IMR-90 (cell line): ENCODE measurements around the gene VHLL. TPM values are rescaled to one million over a fixed set of nuclear protein-coding genes. Genes with fewer than 3 reads are reported as not detected.
"Not testable (repeated sequence)": the region's sequence is repeated elsewhere in the genome, so short reads cannot be mapped to it uniquely, and the experiment has no call there.

ENCODE experiments used
- ATAC-seq: fragments of 200-7000 bp; cut with Tn5 transposase; 2 replicates; pipeline ENCODE4 v1.9.1; 2020; ENCODE audit warnings: low read depth, mild to moderate bottlenecking, moderate library complexity
- BruUV-seq: library from RNA; stranded (reverse); fragments of 400-500 nt; replicated peaks from 2 replicates; lab custom pipeline; 2021; lab: Mats Ljungman, UMichigan
- CTCF ChIA-PET: fragments of 300-600 bp; formaldehyde crosslinking; extraction: SDS; loops from one replicate; lab custom pipeline; 2021; ENCODE audit warnings: antibody characterized with exemption; lab: Yijun Ruan, JAX
- POLR2A ChIA-PET: fragments of 300-600 bp; sonication (Branson Sonifier 250); formaldehyde crosslinking; loops from one replicate; lab custom pipeline; 2022; ENCODE audit warnings: antibody characterized with exemption; ENCODE audit not compliant: unreplicated experiment; lab: Charles Lee
- DNase-seq: peaks from one replicate; pipeline ENCODE4 v3.0.0; 2013
- H2AFZ ChIP-seq: replicated peaks from 2 replicates; pipeline ENCODE3; 2013; ENCODE audit warnings: low read length, mild to moderate bottlenecking; ENCODE audit not compliant: poor library complexity
- H2AK5ac ChIP-seq: 2 replicates; pipeline ENCODE4 v1.6.1; 2013; ENCODE audit warnings: low read depth, low read length, inconsistent platforms
- H2AK9ac ChIP-seq: replicated peaks from 2 replicates; pipeline ENCODE3; 2013; ENCODE audit warnings: mild to moderate bottlenecking, low read depth, low read length, moderate library complexity; ENCODE audit not compliant: poor library complexity
- H2BK120ac ChIP-seq: 2 replicates; pipeline ENCODE4 v1.6.1; 2013; ENCODE audit warnings: low read depth, low read length, inconsistent platforms
- H2BK15ac ChIP-seq: 3 replicates; pipeline ENCODE4 v1.6.1; 2013; ENCODE audit warnings: low read depth, low read length, inconsistent platforms
- H2BK20ac ChIP-seq: 2 replicates; pipeline ENCODE4 v1.6.1; 2013; ENCODE audit warnings: low read depth, mild to moderate bottlenecking, inconsistent platforms, low read length, moderate library complexity
- H2BK5ac ChIP-seq: 2 replicates; pipeline ENCODE4 v1.6.1; 2013; ENCODE audit warnings: mild to moderate bottlenecking, low read depth, low read length, inconsistent platforms; ENCODE audit not compliant: poor library complexity, severe bottlenecking
- H3K14ac ChIP-seq: replicated peaks from 2 replicates; pipeline ENCODE4 v1.6.1; 2013; ENCODE audit warnings: low read depth, low read length, inconsistent platforms
- H3K18ac ChIP-seq: 2 replicates; pipeline ENCODE4 v1.6.1; 2013; ENCODE audit warnings: low read depth, low read length, control low read depth
- H3K23ac ChIP-seq: 2 replicates; pipeline ENCODE4 v1.6.1; 2013; ENCODE audit warnings: low read depth, low read length, inconsistent platforms
- H3K27ac ChIP-seq: 2 replicates; pipeline ENCODE4 v1.5.1; 2013; ENCODE audit warnings: mild to moderate bottlenecking, control low read depth, low read length; ENCODE audit not compliant: insufficient read depth
- H3K27me3 ChIP-seq: 2 replicates; pipeline ENCODE4 v1.6.1; 2013; ENCODE audit warnings: low read length; ENCODE audit not compliant: control insufficient read depth, insufficient read depth
- H3K36me3 ChIP-seq: 2 replicates; pipeline ENCODE4 v1.6.1; 2013; ENCODE audit warnings: low read length, mixed read lengths; ENCODE audit not compliant: control insufficient read depth, insufficient read depth
- H3K4ac ChIP-seq: 2 replicates; pipeline ENCODE4 v1.6.1; 2013; ENCODE audit warnings: low read depth, low read length, inconsistent platforms
- H3K4me1 ChIP-seq: 2 replicates; pipeline ENCODE4 v1.6.1; 2013; ENCODE audit warnings: low read length, mixed read lengths; ENCODE audit not compliant: control insufficient read depth, insufficient read depth
- H3K4me2 ChIP-seq: 2 replicates; pipeline ENCODE4 v1.6.1; 2013; ENCODE audit warnings: low read depth, mild to moderate bottlenecking, control low read depth, low read length, moderate library complexity
- H3K4me3 ChIP-seq: 2 replicates; pipeline ENCODE4 v1.5.1; 2013; ENCODE audit warnings: low read depth, mild to moderate bottlenecking, control low read depth, low read length, moderate library complexity; ENCODE audit not compliant: insufficient read depth
- H3K56ac ChIP-seq: 2 replicates; pipeline ENCODE4 v1.6.1; 2013; ENCODE audit warnings: low read length, inconsistent platforms; ENCODE audit not compliant: insufficient read depth; ENCODE audit errors: extremely low read depth
- H3K79me1 ChIP-seq, 2 experiments: 2 replicates each; pipeline ENCODE4 v1.6.1; 2013; ENCODE audit warnings: low read length in 2 of 2, inconsistent platforms in 1 of 2, low read depth in 1 of 2
- H3K9ac ChIP-seq: 2 replicates; pipeline ENCODE4 v1.6.1; 2013; ENCODE audit warnings: low read depth, low read length, control low read depth
- H3K9me1 ChIP-seq: 2 replicates; pipeline ENCODE4 v1.6.1; 2013; ENCODE audit warnings: low read length, inconsistent platforms; ENCODE audit not compliant: insufficient read depth
- H3K9me3 ChIP-seq: 2 replicates; pipeline ENCODE4 v1.6.1; 2013; ENCODE audit warnings: low read length; ENCODE audit not compliant: control insufficient read depth, insufficient read depth
- H4K20me1 ChIP-seq: 2 replicates; pipeline ENCODE4 v1.6.1; 2013; ENCODE audit warnings: low read length, inconsistent platforms; ENCODE audit not compliant: insufficient read depth
- H4K5ac ChIP-seq: 2 replicates; pipeline ENCODE4 v1.6.1; 2013; ENCODE audit warnings: mild to moderate bottlenecking, low read depth, low read length, control low read depth
- H4K8ac ChIP-seq, 2 experiments: 2 replicates each; pipeline ENCODE4 v1.6.1; 2013; ENCODE audit warnings: low read depth in 2 of 2, low read length in 2 of 2, control low read depth in 1 of 2, inconsistent platforms in 1 of 2
- H4K91ac ChIP-seq: 2 replicates; pipeline ENCODE4 v1.6.1; 2013; ENCODE audit warnings: low read depth, low read length, inconsistent platforms; ENCODE audit not compliant: insufficient read depth
- BHLHE40 ChIP-seq: fragments of 150-350 bp; IDR thresholded peaks from 2 replicates; pipeline ENCODE4 v1.6.1; 2016; ENCODE audit warnings: mild to moderate bottlenecking, low read depth, low read length
- CHD1 ChIP-seq: IDR thresholded peaks from 2 replicates; pipeline ENCODE4 v1.6.1; 2012; ENCODE audit warnings: low read depth, low read length, improper control_type of control experiment
- FOS ChIP-seq: fragments of 150-350 bp; IDR thresholded peaks from 2 replicates; pipeline ENCODE4 v1.6.1; 2016; ENCODE audit warnings: low read depth, low read length
- MAFK ChIP-seq: IDR thresholded peaks from 2 replicates; pipeline ENCODE4 v1.6.1; 2012; ENCODE audit warnings: low read depth, low read length, improper control_type of control experiment
- NFE2L2 ChIP-seq: fragments of 150-350 bp; IDR thresholded peaks from 2 replicates; pipeline ENCODE4 v1.6.1; 2016; ENCODE audit warnings: low read depth, mild to moderate bottlenecking, low read length
- POLR2A ChIP-seq: IDR thresholded peaks from 2 replicates; pipeline ENCODE4 v1.6.1; 2012; ENCODE audit warnings: mild to moderate bottlenecking, low read depth, low read length
- RAD21 ChIP-seq: IDR thresholded peaks from 2 replicates; pipeline ENCODE4 v1.6.1; 2012; ENCODE audit warnings: low read length, improper control_type of control experiment
- RFX5 ChIP-seq: IDR thresholded peaks from 2 replicates; pipeline ENCODE4 v1.8.0; 2012; ENCODE audit warnings: low read depth, mild to moderate bottlenecking, low read length, moderate library complexity
- WGBS, 2 experiments: methylation state at CpG; one replicate each; pipeline versions ENCODE4 v1.1.5 to v1.1.7; 2013; ENCODE audit warnings: missing lambda C conversion rate in 2 of 2; ENCODE audit not compliant: insufficient read length in 1 of 2; ENCODE audit errors: extremely low coverage in 2 of 2; 5-methylcytosine and 5-hydroxymethylcytosine counted together
- dilution Hi-C: fragments of 300-500 bp; cut with HindIII; formaldehyde crosslinking; loops from one replicate; pipeline ENCODE4 v1.14.3; 2018; ENCODE audit warnings: low sequenced_read_pairs; ENCODE audit not compliant: unreplicated experiment
- in situ Hi-C: fragments of 300-500 bp; cut with MboI; formaldehyde crosslinking; loops from 3 replicates; pipeline ENCODE4 v1.14.3; 2019; ENCODE audit warnings: low sequenced_read_pairs, inconsistent platforms, mixed read lengths
- intact Hi-C: fragments of 100-400 bp; cut with micrococcal nuclease; formaldehyde crosslinking; loops from 2 replicates; pipeline ENCODE4 v1.10.0; 2022
- polyA plus RNA-seq, 3 experiments: library from polyadenylated mRNA; depleted of rRNA; stranded (reverse); fragments of >200 nt; gene quantifications; 2 replicates each; pipeline ENCODE4 v1.2.3, GENCODE V29; 2012; ENCODE audit warnings: low replicate concordance in 1 of 3
- total RNA-seq: library from RNA; depleted of rRNA; stranded (reverse); fragments of >200 nt; gene quantifications from 2 replicates; pipeline ENCODE4 v1.2.3, GENCODE V29; 2012

The VHLL gene
- total and polyA plus RNA-seq, 2 of the 4 experiments (the other 2 are of a cell fraction), result not detected

- Histone ChIP-seq H3K27me3 (peaks cover 41% of the 10 kb centered on the region), H2BK5ac (no peak overlapping the region), H2AFZ (no peak overlapping the region), H2BK15ac (no peak overlapping the region), H2BK20ac (no peak overlapping the region), H4K8ac (no peak overlapping the region), H2AK9ac (no peak overlapping the region), H2AK5ac (no peak overlapping the region), H3K9ac (no peak overlapping the region), H3K56ac (no peak overlapping the region), H3K36me3 (no peaks in the 10 kb centered on the region), H3K9me1 (0 out of 2 replicates have a peak, but pooled peaks cover 4% of the 10 kb centered on the region), H3K18ac (no peak overlapping the region), H3K9me3 (no peaks in the 10 kb centered on the region), H4K20me1 (no peaks in the 10 kb centered on the region), H3K23ac (no peak overlapping the region), H3K4ac (no peak overlapping the region), H3K4me1 (0 out of 2 replicates have a peak, but pooled peaks cover 2% of the 10 kb centered on the region), H4K91ac (no peak overlapping the region), H3K4me3 (no peak overlapping the region), H2BK120ac (no peak overlapping the region), H3K27ac (no peak overlapping the region), H3K14ac (no peak overlapping the region), H4K5ac (no peak overlapping the region), H3K79me1 (no peaks in the 10 kb centered on the region), H3K4me2 (no peak overlapping the region)
- peak; percentile 82 for ATAC-seq
- dilution Hi-C loops, result no loop called here
- intact Hi-C loops, result no loop called here
- peak; percentile 55 for DNase-seq
- 0% methylated on average over 1 of the region's 2 CpGs; no CpG with 5 or more reads in 1 of the 2 experiments for WGBS, 2 experiments
- ChIA-PET CTCF (interaction anchor here (0.6 to 1.0 kb wide), 2 partner anchors 32 to 100 kb away, joined by 3 to 4 read pairs; no protein-coding TSS in a partner anchor), POLR2A (no interaction called here)
- no peak for TF ChIP-seq MAFK
- no peak for TF ChIP-seq NFE2L2
- TF ChIP-seq FOS, result no peak
- TF ChIP-seq RFX5, result no peak
- TF ChIP-seq CHD1, result no peak
- no peak for TF ChIP-seq RAD21
- TF ChIP-seq BHLHE40, result no peak
- TF ChIP-seq POLR2A, result no peak
- BruUV-seq, result no TSS peak
- in situ Hi-C loops, result no loop called here
Measured at GRCh38 chr1:156346636-156347035, 47.5 kb upstream of the VHLL start.

- H3K4me3 ChIP-seq, H2BK15ac ChIP-seq, H4K20me1 ChIP-seq, H3K79me1 ChIP-seq, POLR2A ChIA-PET, H4K5ac ChIP-seq, H3K9ac ChIP-seq, H3K4me1 ChIP-seq, H3K56ac ChIP-seq, H3K4me2 ChIP-seq, H2AFZ ChIP-seq, H2BK120ac ChIP-seq, H2AK5ac ChIP-seq, H3K18ac ChIP-seq, BruUV-seq, H2BK20ac ChIP-seq, H3K9me3 ChIP-seq, H2BK5ac ChIP-seq, ATAC-seq, H3K14ac ChIP-seq, H2AK9ac ChIP-seq, DNase-seq, H4K8ac ChIP-seq, H3K36me3 ChIP-seq, H3K4ac ChIP-seq, H3K9me1 ChIP-seq, H4K91ac ChIP-seq, in situ Hi-C loops, dilution Hi-C loops, H3K23ac ChIP-seq, intact Hi-C loops, H3K27ac ChIP-seq: not testable (repeated sequence)
- CTCF ChIA-PET, result interaction anchor here (1.0 kb wide), 1 partner anchor 33 kb away, joined by 4 read pairs; no protein-coding TSS in a partner anchor
- no CpG with 5 or more reads among the region's 2 CpGs for WGBS, 2 experiments
- peaks cover 35% of the 10 kb centered on the region for H3K27me3 ChIP-seq
Measured at GRCh38 chr1:156346035-156346434, 46.9 kb upstream of the VHLL start.
